GM12892 (cell line): ENCODE data around the gene FAM237A.

Source experiments
- POLR2A ChIP-seq: IDR thresholded peaks from 2 replicates; pipeline ENCODE4 v1.6.1; 2011; ENCODE audit warnings: low read depth, low read length, control low read depth
- POLR2AphosphoS5 ChIP-seq: IDR thresholded peaks from 2 replicates; pipeline ENCODE4 v1.6.1; 2011; ENCODE audit warnings: low read depth, low read length, control low read depth
- TAF1 ChIP-seq: IDR thresholded peaks from 2 replicates; pipeline ENCODE4 v1.6.1; 2011; ENCODE audit warnings: low read depth, mild to moderate bottlenecking, control low read depth, low read length, borderline replicate concordance

DNA sequence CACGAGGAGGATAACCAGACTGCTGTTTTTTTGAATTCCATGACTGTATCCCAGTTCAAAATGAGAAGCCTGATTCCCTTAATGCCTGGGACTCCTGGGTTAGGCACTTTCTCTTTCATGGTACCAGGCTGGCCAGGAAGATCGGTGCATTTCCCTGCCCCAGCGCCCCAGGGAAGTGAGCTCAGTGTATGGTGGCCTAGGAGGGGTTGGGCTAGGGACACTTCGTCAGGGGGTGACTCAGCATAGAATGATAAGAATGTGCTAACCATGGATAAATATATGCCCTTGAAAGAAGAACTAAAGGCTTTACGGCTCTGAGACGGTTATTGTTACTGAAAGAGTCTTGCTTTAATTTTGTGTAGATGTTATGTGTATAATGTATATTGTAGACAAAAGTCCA lies 27.5 kb upstream of the FAM237A start:
- TF ChIP-seq POLR2A (no peak), TAF1 (no peak), POLR2AphosphoS5 (no peak)
